DLD1 (cell line): ENCODE measurements around the gene ATAD1.
"Not testable (repeated sequence)": the region's sequence is repeated elsewhere in the genome, so short reads cannot be mapped to it uniquely, and the experiment has no call there.

Source experiments
- in situ Hi-C: cut with HindIII; loops from 2 replicates; pipeline ENCODE4 v1.10.0; 2017; ENCODE audit warnings: low sequenced_read_pairs

Gene ATAD1

GRCh38 chr10:87804939-87805569 lies 13.0 kb downstream of the ATAD1 start:
- in situ Hi-C loops, result no loop called here

GRCh38 chr10:87803831-87804230 lies 14.2 kb downstream of the ATAD1 start:
- in situ Hi-C loops, result no loop called here

GRCh38 chr10:87803328-87803727 lies 14.7 kb downstream of the ATAD1 start:
- in situ Hi-C loops, result no loop called here

GRCh38 chr10:87801813-87802435 lies 16.1 kb downstream of the ATAD1 start:
- in situ Hi-C loops, result not testable (repeated sequence)

- in situ Hi-C loops, result no loop called here
Observed at GRCh38 chr10:87799860-87800259, 18.2 kb downstream of the ATAD1 start.

- in situ Hi-C loops, result no loop called here
Observed at GRCh38 chr10:87798082-87798481, 19.9 kb downstream of the ATAD1 start.

- in situ Hi-C loops, result no loop called here
Observed at GRCh38 chr10:87794285-87794684, 23.7 kb downstream of the ATAD1 start.

- in situ Hi-C loops, result no loop called here
Observed at GRCh38 chr10:87790185-87790584, 27.8 kb downstream of the ATAD1 start.

- in situ Hi-C loops, result no loop called here
Observed at GRCh38 chr10:87786421-87786820, 31.6 kb downstream of the ATAD1 start.

- in situ Hi-C loops, result no loop called here
Observed at GRCh38 chr10:87782721-87783120, 35.3 kb downstream of the ATAD1 start.

GRCh38 chr10:87781545-87781944 lies 36.5 kb downstream of the ATAD1 start:
- in situ Hi-C loops, result no loop called here

- in situ Hi-C loops, result no loop called here
Observed at GRCh38 chr10:87776328-87776727, 41.7 kb downstream of the ATAD1 start.

GRCh38 chr10:87775766-87776165 lies 42.3 kb downstream of the ATAD1 start:
- in situ Hi-C loops, result no loop called here

- in situ Hi-C loops, result no loop called here
Observed at GRCh38 chr10:87771871-87772500, 46.0 kb downstream of the ATAD1 start.

GRCh38 chr10:87767253-87767652 lies 50.8 kb downstream of the ATAD1 start:
- in situ Hi-C loops, result no loop called here

GRCh38 chr10:87765666-87766376 lies 52.2 kb downstream of the ATAD1 start:
- in situ Hi-C loops, result no loop called here

GRCh38 chr10:87764072-87764934 lies 53.7 kb downstream of the ATAD1 start:
- in situ Hi-C loops, result no loop called here

GRCh38 chr10:87763086-87763861 lies 54.8 kb downstream of the ATAD1 start:
- in situ Hi-C loops, result no loop called here

- in situ Hi-C loops, result no loop called here
Observed at GRCh38 chr10:87761892-87762291, 56.1 kb downstream of the ATAD1 start.

GRCh38 chr10:87761153-87761552 lies 56.9 kb downstream of the ATAD1 start:
- in situ Hi-C loops, result no loop called here
